GM18502 (cell line): ENCODE measurements around the gene MMEL1.

Experiments used
- ATAC-seq: cut with Tn5 transposase; IDR thresholded peaks from one replicate; pipeline ENCODE4 v1.9.1; 2021; ENCODE audit warnings: mild to moderate bottlenecking; ENCODE audit not compliant: unreplicated experiment, poor library complexity

The MMEL1 gene

GRCh38 chr1:2642560-2643413 lies 10.0 kb upstream of the MMEL1 start:
- ATAC-seq, result peak; percentile 86

GRCh38 chr1:2642131-2642559 lies 9.3 kb upstream of the MMEL1 start:
- ATAC-seq, result no peak

DNA sequence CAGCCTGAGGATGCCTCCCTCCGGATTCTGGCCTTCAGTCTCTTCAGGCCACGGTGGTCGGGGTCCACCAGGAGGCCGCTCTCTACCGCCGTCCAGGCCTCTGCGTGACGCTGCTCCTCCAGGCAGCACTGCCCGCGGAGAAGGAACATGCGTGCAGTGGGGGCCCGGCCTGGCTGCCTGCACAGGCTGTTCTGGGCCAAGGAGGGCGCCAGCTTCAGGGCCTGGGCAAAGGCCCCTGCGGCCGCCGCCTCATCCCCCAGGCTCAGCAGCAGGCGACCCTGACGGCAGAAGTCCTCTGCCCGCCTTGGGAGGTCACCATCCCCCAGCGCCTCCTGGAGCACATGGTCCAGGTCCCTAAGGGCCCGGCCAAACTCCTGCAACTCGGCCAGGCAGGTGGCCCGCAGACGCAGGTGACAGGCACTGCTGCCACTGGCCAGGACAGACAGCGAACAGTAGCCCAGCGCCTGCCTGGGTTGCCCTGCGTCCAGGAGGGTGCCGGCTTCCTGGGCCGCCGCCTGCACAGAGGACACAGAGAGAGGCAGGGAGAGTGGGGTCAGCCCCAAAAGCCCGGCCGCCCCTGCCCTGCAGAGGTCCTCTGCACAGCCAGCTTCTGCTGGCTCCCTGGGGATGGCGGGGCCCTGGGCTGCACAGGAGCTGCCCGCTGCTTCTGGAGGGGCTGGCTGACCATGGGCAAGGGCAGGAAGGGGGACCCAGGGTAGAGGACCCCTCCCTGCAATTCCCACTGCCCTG lies 8.7 kb upstream of the MMEL1 start:
- no peak for ATAC-seq

GRCh38 chr1:2640626-2641025 lies 7.8 kb upstream of the MMEL1 start:
- no peak for ATAC-seq

DNA sequence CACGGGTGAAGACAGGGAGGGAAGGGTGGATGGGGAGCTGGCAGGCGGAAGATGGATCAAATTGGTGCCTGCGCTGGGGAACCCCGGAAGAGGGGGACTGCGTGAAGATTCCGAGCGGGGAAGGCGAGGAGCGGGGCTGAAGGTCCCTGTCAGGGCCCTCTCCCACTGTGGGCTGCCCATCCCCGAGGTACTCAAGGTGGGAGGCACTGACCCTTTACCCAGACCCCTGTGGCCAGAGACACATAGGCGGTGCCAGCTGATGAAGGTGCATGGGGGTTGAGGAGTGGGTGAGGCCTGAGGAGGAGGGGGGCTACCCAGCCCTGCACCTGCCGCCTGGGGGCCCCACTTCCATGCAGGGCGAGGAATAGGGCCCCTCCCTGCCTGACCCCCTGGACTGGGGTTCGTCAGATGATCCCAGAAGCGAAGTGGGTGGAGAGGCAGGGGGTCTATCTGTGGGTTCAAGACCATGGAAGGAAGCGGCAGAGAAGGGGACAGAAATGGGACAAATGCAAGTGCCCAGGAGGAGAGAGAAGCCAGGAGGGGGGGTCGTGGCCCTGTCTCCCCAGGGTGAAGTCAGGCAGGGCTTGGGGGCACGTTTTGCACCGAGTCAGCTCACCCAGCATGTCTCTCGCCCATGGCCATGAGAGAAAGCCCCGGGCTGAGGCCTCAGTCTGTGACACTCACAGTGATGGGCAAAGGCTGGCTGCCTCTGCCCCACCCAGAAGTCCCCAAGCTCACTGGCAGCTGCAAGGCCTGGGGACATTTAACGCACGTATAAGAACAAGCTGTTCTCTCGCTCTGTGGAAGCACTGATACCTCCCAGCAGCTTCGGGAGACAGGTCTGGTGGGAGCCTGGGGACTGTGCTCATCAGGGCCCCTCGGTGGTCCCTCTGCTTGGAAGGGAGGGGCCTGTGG lies 7.0 kb upstream of the MMEL1 start:
- no peak for ATAC-seq

DNA sequence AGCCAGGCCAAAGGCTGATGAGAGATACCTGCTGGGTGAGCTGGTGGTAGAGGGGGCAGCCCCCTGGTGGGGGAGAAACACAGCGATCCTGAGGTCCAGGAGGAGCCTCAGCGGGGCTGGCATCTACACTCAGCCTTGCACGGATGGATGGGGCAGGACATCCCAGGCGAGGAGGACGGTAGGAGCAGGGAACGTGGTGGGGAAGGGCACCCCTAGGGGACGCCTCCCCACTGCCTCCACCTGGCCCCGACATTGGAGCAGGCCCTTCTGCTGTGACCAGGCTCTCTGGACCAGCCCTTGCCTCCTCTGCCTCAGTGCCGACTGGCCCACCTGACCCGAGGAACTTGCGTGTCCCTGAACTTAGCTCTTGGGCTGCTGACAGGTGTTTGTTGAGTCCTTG lies 6.4 kb upstream of the MMEL1 start:
- ATAC-seq, result no peak

DNA sequence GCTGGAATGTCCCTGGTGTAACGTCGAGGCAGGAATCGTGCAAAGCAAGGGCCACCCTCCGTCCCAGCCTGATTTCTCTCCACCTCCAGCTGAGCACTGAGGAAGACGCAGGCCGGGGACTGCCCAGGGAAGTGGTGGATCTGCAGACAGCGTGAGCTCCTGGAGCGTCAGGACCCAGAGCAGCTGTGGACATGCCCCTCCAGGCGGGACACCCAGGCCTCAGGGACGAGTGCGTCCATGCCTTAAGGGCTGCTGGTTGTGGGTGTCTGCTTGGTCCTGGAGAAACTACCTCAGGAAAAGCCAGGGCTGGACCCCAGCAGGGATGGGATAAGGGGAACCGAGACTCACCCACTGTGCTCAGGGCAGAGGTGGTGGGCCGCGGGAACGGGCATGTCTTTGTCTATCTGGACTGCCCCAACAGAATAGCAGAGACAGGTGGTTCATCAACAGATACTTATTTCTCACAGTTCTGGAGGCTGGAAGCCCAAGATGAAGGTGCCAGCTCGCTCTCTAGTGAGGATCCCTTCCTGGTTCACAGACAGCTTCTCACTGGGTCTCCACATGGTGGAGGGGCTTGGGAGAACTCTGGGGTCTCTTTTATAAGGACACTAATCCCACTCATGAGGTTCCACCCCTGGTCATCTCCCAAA lies 5.8 kb upstream of the MMEL1 start:
- ATAC-seq, result no peak

- no peak for ATAC-seq
Measured at GRCh38 chr1:2637442-2638145, 4.8 kb upstream of the MMEL1 start.

DNA sequence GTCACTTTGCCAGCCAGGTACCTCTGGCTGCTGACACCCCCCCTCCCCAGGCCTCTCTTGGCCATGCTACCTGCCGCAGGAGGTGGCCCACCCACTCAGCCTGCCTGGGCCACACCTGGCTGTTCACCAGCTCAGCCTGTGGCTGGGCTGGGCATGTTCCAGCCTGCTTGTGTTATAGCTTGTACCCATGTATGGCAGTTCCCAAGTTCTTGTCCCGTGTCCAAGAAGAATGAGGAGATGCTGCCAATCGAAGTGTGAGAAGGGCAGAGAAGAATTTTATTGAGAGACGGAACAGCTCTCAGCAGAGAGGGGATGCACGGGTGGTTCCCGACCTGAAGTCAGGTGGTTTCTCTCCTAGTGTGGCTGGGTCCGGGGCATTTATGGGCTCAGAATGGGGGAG lies 3.9 kb upstream of the MMEL1 start:
- ATAC-seq, result no peak

GRCh38 chr1:2635361-2636010 lies 2.7 kb upstream of the MMEL1 start:
- no peak for ATAC-seq

- no peak for ATAC-seq
Measured at GRCh38 chr1:2633936-2634491, 1.2 kb upstream of the MMEL1 start.

GRCh38 chr1:2633366-2633935 lies 635 bp upstream of the MMEL1 start:
- no peak for ATAC-seq

- ATAC-seq, result no peak
Measured at GRCh38 chr1:2632051-2632430, 775 bp downstream of the MMEL1 start.

GRCh38 chr1:2631136-2632050 lies 1.4 kb downstream of the MMEL1 start:
- no peak for ATAC-seq

DNA sequence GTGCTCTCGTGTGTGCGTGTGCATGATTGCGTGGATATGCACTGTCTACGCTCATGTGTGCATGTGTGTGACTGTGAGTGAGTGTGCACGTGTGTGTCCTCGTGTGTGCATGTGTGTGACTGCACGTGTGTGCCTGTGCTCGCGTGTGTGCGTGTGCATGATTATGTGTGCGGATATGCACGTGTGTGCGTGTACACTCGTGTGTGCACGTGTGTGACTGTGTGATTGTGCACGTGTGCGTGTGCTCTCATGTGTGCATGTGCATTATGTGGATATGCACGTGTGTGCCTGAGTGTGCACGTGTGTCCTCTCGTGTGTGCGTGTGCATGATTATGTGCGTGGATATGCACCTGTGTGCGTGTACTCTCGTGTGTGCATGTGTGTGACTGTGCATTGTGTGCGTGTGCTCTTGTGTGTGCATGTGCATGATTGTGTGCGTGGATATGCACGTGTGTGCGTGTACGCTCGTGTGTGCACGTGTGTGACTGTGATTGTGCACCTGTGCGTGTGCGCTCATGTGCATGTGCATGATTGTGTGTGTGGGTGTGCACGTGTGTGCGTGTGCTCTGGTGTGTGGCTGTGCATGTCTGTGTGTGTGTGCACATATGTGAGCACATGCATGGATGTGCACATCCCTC lies 2.2 kb downstream of the MMEL1 start:
- no peak for ATAC-seq

- no peak for ATAC-seq
Measured at GRCh38 chr1:2629627-2630497, 3.0 kb downstream of the MMEL1 start.
